IPS-NIHi11 (cell line): Measurements from ENCODE around the gene OPRL1.
A peak's percentile ranks its signal among the peaks of the same experiment; 100 is the strongest.

ENCODE experiments used
- DNase-seq: peaks from one replicate; pipeline ENCODE4 v3.0.0; 2012; ENCODE audit warnings: mixed read lengths, low spot score

OPRL1 gene

DNA sequence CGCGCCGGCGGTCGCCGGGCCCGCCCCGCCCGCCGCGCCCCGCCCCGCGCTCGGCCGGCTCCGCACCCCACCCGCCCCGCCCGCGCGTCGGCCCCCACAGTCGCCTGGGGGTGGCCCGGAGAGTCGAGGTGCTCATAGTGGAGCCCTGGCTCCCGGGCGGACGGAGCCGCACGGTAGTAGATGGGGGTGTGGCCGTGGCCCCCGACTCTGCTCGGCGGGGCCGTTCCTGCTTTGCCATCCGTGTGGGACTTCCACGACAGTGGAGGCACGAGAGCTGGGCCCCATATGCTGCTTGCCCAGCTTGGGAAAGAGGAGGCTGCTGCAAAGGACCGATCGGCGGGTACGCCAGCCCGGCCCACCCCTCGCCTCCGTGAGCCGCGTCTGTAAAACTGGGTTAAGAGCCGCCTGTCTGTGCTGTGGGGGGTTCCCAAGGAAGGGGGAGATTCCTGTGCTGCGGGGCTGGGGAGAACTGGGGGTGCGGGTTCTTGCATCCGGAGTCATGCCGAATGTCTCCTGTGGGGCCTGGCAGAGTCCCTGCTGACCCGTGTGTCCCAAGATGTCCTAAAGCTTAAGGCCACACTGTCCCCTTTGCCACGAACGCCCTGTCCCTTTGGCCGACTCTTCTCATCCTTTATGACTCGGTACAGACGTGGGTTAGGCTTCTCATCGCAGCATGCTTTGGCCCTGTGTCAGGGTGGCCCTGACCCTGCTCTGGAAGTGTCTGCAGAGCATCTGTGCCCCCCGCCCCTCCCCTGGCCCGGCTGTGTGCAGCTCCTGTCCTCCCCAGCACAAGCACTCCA lies at the start of gene OPRL1:
TSS of gene OPRL1 (plus strand) at position 70 of the 800 bp plus-strand sequence. CDS start 12,639 bp downstream, outside the sequence.
- DNase-seq: no peak

DNA sequence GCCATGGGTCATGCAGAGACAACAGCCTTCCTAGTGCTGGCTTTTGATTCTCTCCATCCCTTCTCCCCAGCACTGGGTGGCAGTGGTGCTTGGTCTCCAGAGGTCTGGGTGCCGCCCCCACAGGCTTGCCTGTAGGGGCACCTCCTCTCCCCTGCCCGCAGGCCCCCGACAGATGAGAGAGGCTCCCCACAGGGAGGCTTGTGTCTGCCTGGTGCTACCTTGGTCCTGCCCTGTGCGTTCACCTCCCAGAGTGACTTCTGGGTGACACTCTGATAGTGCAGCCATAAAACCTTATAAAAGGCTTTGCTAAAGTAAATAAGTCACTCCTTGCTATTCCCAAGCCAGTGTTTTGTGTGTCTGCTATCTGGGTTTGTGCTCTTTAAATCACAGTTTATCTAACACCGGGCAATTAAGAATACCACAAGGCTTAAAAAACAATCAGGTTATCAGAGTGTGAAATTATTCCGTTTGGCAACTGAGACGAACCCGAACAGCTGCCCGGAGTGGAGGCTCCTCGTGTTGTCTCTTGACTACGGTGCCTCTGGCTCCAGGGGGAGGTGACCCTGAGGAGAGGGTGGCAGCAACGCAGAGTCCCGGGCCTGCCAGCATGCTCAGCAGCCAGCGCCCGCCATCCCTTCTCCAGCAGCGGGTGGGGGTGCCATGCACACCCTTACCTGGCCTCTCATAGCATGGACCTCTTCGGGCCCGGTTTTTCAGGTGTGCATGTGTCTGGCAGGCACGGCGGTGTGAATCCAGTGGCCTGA lies 49.3 kb upstream of the OPRL1 start:
- no peak for DNase-seq

GRCh38 chr20:64031822-64032314 lies 48.0 kb upstream of the OPRL1 start:
- DNase-seq: no peak

DNA sequence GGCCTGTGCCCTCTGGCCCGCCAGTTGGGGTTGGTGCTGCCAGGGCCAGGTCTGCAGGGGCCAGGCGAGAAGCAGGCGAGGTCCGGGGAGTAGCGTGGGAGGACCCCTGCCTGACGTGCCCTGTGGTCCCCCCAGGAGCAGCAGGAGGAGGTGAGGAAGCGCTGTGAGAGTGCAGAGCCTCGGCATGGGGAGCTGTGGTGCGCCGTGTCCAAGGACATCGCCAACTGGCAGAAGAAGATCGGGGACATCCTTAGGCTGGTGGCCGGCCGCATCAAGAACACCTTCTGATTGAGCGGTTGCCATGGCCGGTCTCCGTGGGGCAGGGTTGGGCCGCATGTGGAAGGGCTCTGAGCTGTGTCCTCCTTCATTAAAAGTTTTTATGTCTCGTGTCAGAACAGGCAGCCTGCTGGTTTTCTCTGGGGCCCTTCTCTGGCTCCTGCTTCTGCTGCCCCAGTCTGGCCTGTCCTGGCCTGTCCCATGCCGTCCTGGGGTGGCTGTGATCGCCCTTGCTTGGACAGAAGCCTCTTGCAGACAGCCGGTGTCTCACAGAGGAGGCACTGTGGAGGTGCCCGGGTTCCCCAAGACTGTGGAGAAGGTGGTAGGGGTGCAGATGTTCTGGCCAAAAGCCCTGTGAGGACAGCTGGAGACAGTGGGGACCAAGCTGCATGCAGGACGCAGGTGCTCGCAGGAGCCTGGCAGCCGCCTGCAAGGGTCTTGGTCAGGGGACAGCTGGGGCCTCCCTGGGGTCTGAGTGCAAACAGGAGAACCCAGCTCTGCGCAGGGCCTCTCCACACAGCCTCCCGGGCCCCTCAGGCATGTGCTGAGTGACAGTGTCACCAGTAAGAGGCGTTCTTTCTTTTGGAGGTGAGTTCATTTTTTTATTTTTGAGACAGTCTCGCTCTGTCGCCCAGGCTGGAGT lies 46.9 kb upstream of the OPRL1 start:
- no peak for DNase-seq

GRCh38 chr20:64033981-64034493 lies 45.8 kb upstream of the OPRL1 start:
- DNase-seq: no peak

DNA sequence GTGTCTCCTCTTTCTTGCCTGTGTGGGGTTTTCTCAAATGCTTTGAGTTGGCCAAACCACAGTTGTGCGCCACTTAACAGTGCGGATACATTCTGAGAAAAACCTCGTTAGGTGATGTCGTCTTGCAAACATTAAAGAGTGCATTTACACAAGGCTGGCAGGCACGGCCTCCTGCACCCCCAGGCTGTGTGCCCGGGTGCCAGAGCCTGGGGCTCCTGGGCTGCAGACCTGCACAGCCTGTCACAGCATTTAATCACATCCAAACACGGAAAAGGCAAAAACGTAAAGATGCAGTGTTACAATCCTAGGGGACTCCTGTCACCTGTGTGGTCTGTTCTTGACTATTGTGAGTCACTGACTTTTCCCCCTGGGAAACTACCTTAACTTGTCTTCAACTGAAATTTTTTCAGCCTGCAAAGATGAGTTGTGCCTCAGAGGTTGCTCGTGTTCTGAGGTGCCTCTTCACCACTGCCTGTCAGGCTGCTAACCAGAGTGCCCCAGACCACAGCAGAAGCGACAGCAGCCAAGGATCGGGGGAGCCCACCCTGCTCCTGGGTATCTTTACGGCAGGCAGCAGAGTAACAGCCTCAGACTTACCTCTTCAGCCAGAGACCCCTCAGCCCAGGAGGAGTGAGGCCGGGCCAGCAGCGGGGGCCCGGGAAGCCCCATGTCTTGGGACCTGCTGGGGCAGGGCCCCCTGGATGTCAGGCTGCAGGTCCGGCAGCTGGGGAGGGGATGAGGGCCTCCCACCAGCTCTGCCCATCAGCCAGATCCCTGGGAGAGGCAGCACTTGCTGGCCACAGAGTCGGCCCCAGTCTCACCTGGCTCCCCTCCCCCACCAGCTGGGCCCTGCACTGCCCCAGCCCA lies 44.6 kb upstream of the OPRL1 start:
- no peak for DNase-seq

GRCh38 chr20:64035933-64036345 lies 43.9 kb upstream of the OPRL1 start, which contains the start of gene C20orf204:
C20orf204 (plus strand) TSS chr20:64036182; CDS start chr20:64036324, 142 bp downstream.
- peak; percentile 52 for DNase-seq

GRCh38 chr20:64036346-64037198 lies 43.3 kb upstream of the OPRL1 start:
- DNase-seq: no peak

DNA sequence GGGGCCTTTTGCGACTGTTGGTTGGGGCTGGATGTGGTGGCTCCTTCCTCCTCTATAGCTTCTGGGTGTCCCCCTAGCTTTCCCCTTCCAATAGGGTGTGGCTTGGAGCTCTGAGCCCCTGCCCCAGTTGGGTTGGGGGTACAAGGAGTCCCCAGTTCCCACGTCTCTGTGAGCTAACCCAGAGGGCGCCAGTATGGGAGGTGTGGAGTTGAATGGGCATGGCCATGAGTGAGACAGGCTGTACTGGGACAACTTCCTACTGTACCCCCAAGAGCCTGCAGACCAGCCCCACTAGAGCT lies 42.7 kb upstream of the OPRL1 start:
- no peak for DNase-seq

DNA sequence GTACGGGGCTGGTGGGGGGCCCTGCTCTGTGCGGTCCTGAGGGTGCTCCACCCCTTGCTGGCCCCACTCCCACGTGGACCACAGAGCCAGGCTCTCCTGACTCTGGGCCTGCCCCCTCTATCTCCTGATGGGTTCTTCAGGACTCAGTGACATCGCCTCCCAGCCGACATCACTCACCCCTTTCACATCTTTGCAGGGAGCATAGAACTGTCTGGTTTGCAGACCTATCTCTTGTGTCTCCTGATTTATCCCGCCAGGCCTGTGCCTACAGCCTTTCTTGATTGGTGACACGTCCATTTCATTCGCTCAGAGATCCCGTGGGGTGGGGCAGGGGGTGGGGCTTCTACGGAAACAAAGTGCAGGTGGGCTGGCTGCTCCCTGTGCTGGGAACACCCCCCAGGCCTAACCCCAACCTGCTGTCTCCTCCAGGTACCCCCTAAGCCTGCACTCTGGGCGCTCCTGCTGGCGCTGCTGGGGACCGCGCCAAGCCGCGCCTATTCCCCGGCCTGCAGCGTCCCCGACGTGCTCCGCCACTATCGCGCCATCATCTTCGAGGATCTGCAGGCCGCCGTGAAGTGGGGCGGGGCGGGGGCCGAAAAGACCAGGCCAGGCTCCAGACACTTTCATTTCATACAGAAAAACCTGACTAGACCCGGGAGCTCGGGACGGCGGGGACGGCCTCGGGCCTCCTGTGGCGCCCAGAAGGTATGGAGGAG lies 42.2 kb upstream of the OPRL1 start:
- DNase-seq: peak; percentile 66

DNA sequence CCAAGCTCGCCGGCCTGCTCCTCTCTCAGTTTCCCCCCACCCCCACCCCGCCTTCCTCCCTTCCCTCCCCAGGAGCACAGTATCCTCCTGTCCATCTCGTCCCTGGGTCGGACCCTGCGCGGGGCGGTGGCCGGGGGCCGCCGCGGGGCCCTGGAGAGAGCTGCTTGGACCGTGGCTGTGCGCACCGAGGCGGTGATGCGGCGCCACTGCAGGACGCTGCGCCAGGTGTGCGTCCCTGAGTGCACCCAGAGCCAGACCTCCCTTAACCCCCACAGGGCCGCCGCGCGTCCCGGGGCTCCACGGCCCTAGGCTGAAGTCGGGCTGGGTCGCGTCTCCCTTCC lies 41.7 kb upstream of the OPRL1 start:
- peak; percentile 52 for DNase-seq

- peak; percentile 96 for DNase-seq
These were observed 41.2 kb upstream of the OPRL1 start for GRCh38 chr20:64038565-64039292.

DNA sequence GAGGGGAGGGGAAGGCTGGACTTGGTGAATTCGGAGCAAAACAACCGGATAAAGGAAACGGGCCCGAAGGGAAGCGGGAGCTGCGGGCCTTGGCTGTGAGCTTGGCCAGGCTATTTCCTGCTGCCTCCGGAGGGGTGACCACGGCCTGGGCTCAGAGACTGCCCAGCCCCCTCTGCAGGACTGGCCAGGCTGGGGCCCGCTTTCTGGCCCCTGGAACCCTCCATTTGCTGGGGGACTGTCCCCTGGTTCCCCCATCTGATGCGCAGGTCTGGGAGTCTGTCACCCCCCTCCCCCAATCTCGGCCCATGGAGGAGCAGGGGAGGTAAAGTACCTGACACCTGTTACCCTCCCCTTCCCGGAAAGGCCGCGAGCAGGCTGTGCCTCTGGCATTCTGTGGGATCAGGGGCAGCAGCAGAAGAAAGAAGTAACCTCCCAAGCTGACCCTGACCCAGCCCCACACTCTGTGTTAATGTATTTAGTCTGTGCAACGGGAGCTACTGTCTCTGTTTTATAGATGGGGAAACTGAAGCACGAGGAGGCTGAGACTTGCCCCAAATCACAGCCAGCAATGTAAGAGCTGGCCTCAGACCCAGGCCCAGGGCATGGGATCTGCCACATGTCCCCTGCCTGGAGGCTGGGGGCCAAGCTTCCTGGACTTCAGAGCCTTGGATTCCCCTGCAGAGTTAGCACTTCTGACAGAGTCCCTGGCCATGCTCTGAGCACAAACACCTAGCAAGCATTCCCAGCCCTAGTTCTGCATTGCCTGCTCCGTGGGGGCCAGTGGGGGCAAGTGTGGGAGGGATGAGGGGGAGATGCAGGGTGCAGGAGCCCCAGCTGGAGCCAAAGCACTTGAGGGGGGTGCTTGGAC lies 40.4 kb upstream of the OPRL1 start:
- DNase-seq: no peak

DNA sequence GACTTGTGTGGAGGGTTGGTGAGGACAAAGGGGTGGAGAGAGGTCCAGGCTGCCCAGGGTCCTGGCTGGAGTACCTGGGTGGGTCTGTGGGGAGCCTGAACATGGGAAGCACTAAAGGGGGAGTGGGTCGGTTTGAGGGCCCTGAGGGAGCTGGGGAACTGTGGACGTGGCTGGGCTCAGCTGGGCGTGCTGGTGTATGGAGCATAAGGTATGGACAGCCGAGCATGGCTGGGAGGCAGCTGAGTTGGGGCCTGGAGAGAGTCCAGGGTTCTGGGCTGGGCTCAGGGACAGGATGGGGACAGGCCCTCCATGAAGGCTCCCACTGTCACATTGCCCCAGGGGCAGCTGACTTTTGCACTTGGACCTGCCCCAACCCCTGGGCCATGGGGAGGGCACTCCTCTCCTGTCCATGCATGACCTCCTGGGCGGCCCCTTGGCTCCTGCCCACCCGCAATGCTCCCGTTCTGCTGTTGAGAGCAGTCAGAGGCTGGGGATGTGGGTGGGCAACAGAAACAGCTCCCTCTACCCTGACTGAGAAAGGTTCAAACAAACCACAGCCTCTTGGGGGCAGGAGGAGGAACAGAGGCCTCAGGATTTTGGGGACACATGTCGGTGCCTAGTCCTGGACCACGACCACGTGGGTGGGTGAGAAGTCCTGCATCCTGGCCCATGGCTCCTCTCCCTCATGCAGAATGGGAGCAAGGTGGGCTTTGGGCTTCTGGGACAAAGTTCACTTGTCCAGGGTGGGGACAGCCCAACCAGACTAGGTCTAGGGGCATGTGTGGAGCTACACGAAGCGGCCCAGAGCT lies 39.4 kb upstream of the OPRL1 start:
- DNase-seq: no peak

- no peak for DNase-seq
These were observed 38.7 kb upstream of the OPRL1 start for GRCh38 chr20:64041040-64041780.

GRCh38 chr20:64041781-64042053 lies 38.2 kb upstream of the OPRL1 start:
- DNase-seq: no peak
